ENCODE data around the gene RANBP6. TPM values are rescaled to one million over a fixed set of nuclear protein-coding genes. Genes with fewer than 3 reads are reported as not detected.
"Not testable (repeated sequence)": the region's sequence is repeated elsewhere in the genome, so short reads cannot be mapped to it uniquely, and the experiment has no call there.

RANBP6 gene
- 19.1 TPM for total RNA-seq (ENCODE audit: unreplicated experiment)
- long read RNA-seq, result 0 reads

DNA sequence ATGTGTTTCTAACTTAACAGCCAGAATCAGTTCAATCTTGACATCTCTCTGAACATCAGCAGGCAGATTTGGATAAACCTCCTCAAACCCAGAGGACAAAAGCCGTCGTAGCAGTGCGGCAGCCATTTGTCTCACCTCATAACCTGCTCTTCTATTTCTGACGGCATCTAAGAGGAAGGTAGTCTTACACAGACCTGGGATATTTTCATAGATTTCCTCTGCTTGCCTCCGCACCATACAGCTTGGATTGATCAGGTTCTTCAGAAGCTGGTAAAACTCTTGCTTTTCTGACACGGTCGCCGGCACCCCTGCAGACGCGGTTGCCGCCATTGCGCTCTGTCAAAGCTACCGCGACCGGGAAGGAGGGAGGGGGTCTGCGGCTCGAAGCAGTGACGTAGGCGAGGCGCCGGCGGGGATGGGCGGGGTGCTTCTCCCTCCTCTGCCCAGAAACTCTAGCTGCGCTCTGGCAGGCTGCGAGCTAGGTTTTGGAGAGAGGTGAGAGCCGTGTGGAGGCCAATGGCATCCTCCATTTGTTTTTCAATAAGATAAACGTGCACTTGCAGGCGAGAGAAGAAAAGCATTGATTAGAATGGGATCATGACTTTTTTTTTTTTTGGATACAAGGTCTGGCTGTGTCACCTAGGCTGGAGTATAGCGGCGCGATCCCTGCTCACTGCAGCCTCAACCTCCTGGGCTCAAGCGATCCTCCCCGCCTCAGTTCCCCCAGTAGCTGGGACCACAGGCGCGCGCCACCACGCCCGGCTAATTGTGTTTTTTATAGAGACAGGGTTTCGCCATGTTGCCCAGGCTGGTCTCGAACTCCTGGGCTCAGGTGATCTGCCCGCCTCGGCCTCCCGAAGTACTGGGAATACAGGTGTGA, at the start of gene RANBP6:
Gene RANBP6 (minus strand): TSS at position 347 of the 880 bp plus-strand sequence. CDS start 17 bp downstream, at position 330.
- H3K27me3 Mint-ChIP-seq (ENCODE audit: unreplicated experiment), result peaks cover 2% of the 10 kb centered on the region
- peak; percentile 89 for DNase-seq (ENCODE audit: low spot score)
- H3K9me3 Mint-ChIP-seq (ENCODE audit: unreplicated experiment), result no peaks in the 10 kb centered on the region
- H3K27ac Mint-ChIP-seq (ENCODE audit: unreplicated experiment), result peak within 1 kb of the TSS; percentile 85
- no peak for TF ChIP-seq CTCF (IDR thresholded peaks at IDR 0.05; ENCODE audit: unreplicated experiment)
- H3K4me1 Mint-ChIP-seq (ENCODE audit: unreplicated experiment), result peaks cover 19% of the 10 kb centered on the region
- peak within 1 kb of the TSS; percentile 96 for H3K4me3 Mint-ChIP-seq (ENCODE audit: unreplicated experiment)
- H3K36me3 Mint-ChIP-seq (ENCODE audit: low read depth, unreplicated experiment), result no peaks in the 10 kb centered on the region

- not testable (repeated sequence) for H3K27me3 Mint-ChIP-seq (ENCODE audit: unreplicated experiment); H3K9me3 Mint-ChIP-seq (ENCODE audit: unreplicated experiment); H3K27ac Mint-ChIP-seq (ENCODE audit: unreplicated experiment); H3K4me1 Mint-ChIP-seq (ENCODE audit: unreplicated experiment); DNase-seq (ENCODE audit: low spot score); H3K36me3 Mint-ChIP-seq (ENCODE audit: low read depth, unreplicated experiment); H3K4me3 Mint-ChIP-seq (ENCODE audit: unreplicated experiment)
These were observed 47.7 kb upstream of the RANBP6 start for GRCh38 chr9:6063146-6063545.

DNA sequence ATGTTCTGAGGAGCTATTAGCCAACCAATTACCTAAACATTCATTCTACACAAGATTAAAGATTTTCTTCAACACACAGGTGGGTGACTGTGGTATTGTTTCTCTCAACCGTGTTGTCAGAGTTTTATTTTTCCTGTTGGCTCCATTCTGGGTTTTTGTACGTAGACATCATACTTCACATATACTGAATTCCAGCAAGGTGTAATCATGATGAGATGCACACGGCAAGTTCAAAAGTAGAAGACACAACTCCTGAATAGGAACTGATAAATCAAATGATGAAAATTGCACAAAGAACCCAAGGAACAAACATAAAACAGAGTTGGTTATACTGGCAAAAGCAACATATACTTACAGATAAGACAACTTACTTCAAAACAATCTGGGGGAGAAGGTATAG, 40.2 kb upstream of the RANBP6 start:
- no peak for TF ChIP-seq CTCF (IDR thresholded peaks at IDR 0.05; ENCODE audit: unreplicated experiment)
- peaks cover 1% of the 10 kb centered on the region for H3K27me3 Mint-ChIP-seq (ENCODE audit: unreplicated experiment)
- no peak overlapping the region for H3K27ac Mint-ChIP-seq (ENCODE audit: unreplicated experiment)
- DNase-seq (ENCODE audit: low spot score), result no peak
- no peaks in the 10 kb centered on the region for H3K9me3 Mint-ChIP-seq (ENCODE audit: unreplicated experiment)
- no peaks in the 10 kb centered on the region for H3K36me3 Mint-ChIP-seq (ENCODE audit: low read depth, unreplicated experiment)
- no peak overlapping the region for H3K4me3 Mint-ChIP-seq (ENCODE audit: unreplicated experiment)
- peaks cover 4% of the 10 kb centered on the region for H3K4me1 Mint-ChIP-seq (ENCODE audit: unreplicated experiment)

- Mint-ChIP-seq H3K4me3 (ENCODE audit: unreplicated experiment) (no peak overlapping the region), H3K4me1 (ENCODE audit: unreplicated experiment) (peaks cover 4% of the 10 kb centered on the region), H3K36me3 (ENCODE audit: low read depth, unreplicated experiment) (no peaks in the 10 kb centered on the region), H3K9me3 (ENCODE audit: unreplicated experiment) (no peaks in the 10 kb centered on the region), H3K27ac (ENCODE audit: unreplicated experiment) (no peak overlapping the region), H3K27me3 (ENCODE audit: unreplicated experiment) (peaks cover 1% of the 10 kb centered on the region)
- peak; percentile 65 for TF ChIP-seq CTCF (IDR thresholded peaks at IDR 0.05; ENCODE audit: unreplicated experiment)
- peak; percentile 68 for DNase-seq (ENCODE audit: low spot score)
These were observed 39.8 kb upstream of the RANBP6 start for GRCh38 chr9:6055216-6055615.

GRCh38 chr9:6054280-6055099, 39.1 kb upstream of the RANBP6 start:
- DNase-seq (ENCODE audit: low spot score), result peak; percentile 81
- peaks cover 4% of the 10 kb centered on the region for H3K4me1 Mint-ChIP-seq (ENCODE audit: unreplicated experiment)
- H3K9me3 Mint-ChIP-seq (ENCODE audit: unreplicated experiment), result no peaks in the 10 kb centered on the region
- no peak overlapping the region for H3K4me3 Mint-ChIP-seq (ENCODE audit: unreplicated experiment)
- H3K36me3 Mint-ChIP-seq (ENCODE audit: low read depth, unreplicated experiment), result no peaks in the 10 kb centered on the region
- H3K27ac Mint-ChIP-seq (ENCODE audit: unreplicated experiment), result no peak overlapping the region
- peaks cover 1% of the 10 kb centered on the region for H3K27me3 Mint-ChIP-seq (ENCODE audit: unreplicated experiment)
- TF ChIP-seq CTCF (IDR thresholded peaks at IDR 0.05; ENCODE audit: unreplicated experiment), result peak; percentile 44
